Mononuclear cell (primary cell): Measurements from ENCODE around the gene KRTAP29-1. TPM values are rescaled to one million over a fixed set of nuclear protein-coding genes. Genes with fewer than 3 reads are reported as not detected.

ENCODE experiments used
- total RNA-seq: library from RNA; depleted of rRNA; stranded (reverse); fragments of >200 nt; gene quantifications from one replicate; pipeline ENCODE4 v1.2.3, GENCODE V29; 2012

Gene KRTAP29-1
- total RNA-seq, 1 donor, result not detected

Other genes with a start within 250 kb of the KRTAP29-1 start
- gene KRTAP2-2, start 247.6 kb downstream of the KRTAP29-1 start, total RNA-seq, result not detected
- gene KRTAP2-3, start 242.7 kb downstream of the KRTAP29-1 start, total RNA-seq, result not detected
- gene KRTAP2-4, start 237.0 kb downstream of the KRTAP29-1 start, total RNA-seq, result not detected
- not detected for gene KRTAP4-7, start 218.7 kb downstream of the KRTAP29-1 start, total RNA-seq
- not detected for gene KRTAP4-8, start 204.7 kb downstream of the KRTAP29-1 start, total RNA-seq
- not detected for gene KRTAP4-16, start 200.6 kb downstream of the KRTAP29-1 start, total RNA-seq
- not detected for gene KRTAP4-9, start 197.5 kb downstream of the KRTAP29-1 start, total RNA-seq
- not detected for gene KRTAP4-11, start 184.5 kb downstream of the KRTAP29-1 start, total RNA-seq
- not detected for gene KRTAP4-12, start 178.7 kb downstream of the KRTAP29-1 start, total RNA-seq
- gene KRTAP4-6, start 162.3 kb downstream of the KRTAP29-1 start, total RNA-seq, result not detected
- gene KRTAP4-5, start 153.0 kb downstream of the KRTAP29-1 start, total RNA-seq, result not detected
- gene KRTAP4-4, start 142.1 kb downstream of the KRTAP29-1 start, total RNA-seq, result not detected
- not detected for gene KRTAP4-3, start 134.6 kb downstream of the KRTAP29-1 start, total RNA-seq
- not detected for gene KRTAP4-2, start 124.6 kb downstream of the KRTAP29-1 start, total RNA-seq
- not detected for gene KRTAP4-1, start 117.9 kb downstream of the KRTAP29-1 start, total RNA-seq
- gene KRTAP9-1, start 113.0 kb downstream of the KRTAP29-1 start, total RNA-seq, result not detected
- not detected for gene KRTAP9-2, start 76.2 kb downstream of the KRTAP29-1 start, total RNA-seq
- not detected for gene KRTAP9-3, start 70.4 kb downstream of the KRTAP29-1 start, total RNA-seq
- gene KRTAP9-8, start 64.9 kb downstream of the KRTAP29-1 start, total RNA-seq, result not detected
- gene KRTAP9-4, start 53.2 kb downstream of the KRTAP29-1 start, total RNA-seq, result not detected
- gene KRTAP9-9, start 47.5 kb downstream of the KRTAP29-1 start, total RNA-seq, result not detected
- not detected for gene KRTAP9-6, start 37.5 kb downstream of the KRTAP29-1 start, total RNA-seq
- gene KRTAP9-7, start 27.2 kb downstream of the KRTAP29-1 start, total RNA-seq, result not detected
- 0.21 TPM for gene KRTAP16-1, start 6.5 kb upstream of the KRTAP29-1 start, total RNA-seq
- not detected for gene KRTAP17-1, start 12.9 kb upstream of the KRTAP29-1 start, total RNA-seq
- not detected for gene KRT33A, start 48.0 kb upstream of the KRTAP29-1 start, total RNA-seq
- gene KRT33B, start 67.0 kb upstream of the KRTAP29-1 start, total RNA-seq, result not detected
- 0.10 TPM for gene KRT34, start 79.5 kb upstream of the KRTAP29-1 start, total RNA-seq
- gene KRT31, start 94.8 kb upstream of the KRTAP29-1 start, total RNA-seq, result not detected
- gene KRT37, start 121.7 kb upstream of the KRTAP29-1 start, total RNA-seq, result not detected
- not detected for gene KRT38, start 138.1 kb upstream of the KRTAP29-1 start, total RNA-seq
- not detected for gene KRT32, start 164.5 kb upstream of the KRTAP29-1 start, total RNA-seq
- gene KRT35, start 178.3 kb upstream of the KRTAP29-1 start, total RNA-seq, result not detected
- gene KRT36, start 187.1 kb upstream of the KRTAP29-1 start, total RNA-seq, result not detected
- 0.73 TPM for gene KRT13, start 202.8 kb upstream of the KRTAP29-1 start, total RNA-seq
- gene KRT15, start 216.0 kb upstream of the KRTAP29-1 start, total RNA-seq, result not detected
- gene KRT19, start 225.5 kb upstream of the KRTAP29-1 start, total RNA-seq, result 0.21 TPM